ENCODE results near the gene AOPEP. TPM values are rescaled to one million over a fixed set of nuclear protein-coding genes. Genes with fewer than 3 reads are reported as not detected.

The AOPEP gene
- total and polyA plus RNA-seq, 3 donors from 2014 or later: 31.4 to 95.0 (median 80.4) TPM

- no peak overlapping the region for H3K27ac ChIP-seq
- DNase-seq: no peak
These were observed 205.2 kb downstream of the AOPEP start for GRCh38 chr9:94931740-94932139.

DNA sequence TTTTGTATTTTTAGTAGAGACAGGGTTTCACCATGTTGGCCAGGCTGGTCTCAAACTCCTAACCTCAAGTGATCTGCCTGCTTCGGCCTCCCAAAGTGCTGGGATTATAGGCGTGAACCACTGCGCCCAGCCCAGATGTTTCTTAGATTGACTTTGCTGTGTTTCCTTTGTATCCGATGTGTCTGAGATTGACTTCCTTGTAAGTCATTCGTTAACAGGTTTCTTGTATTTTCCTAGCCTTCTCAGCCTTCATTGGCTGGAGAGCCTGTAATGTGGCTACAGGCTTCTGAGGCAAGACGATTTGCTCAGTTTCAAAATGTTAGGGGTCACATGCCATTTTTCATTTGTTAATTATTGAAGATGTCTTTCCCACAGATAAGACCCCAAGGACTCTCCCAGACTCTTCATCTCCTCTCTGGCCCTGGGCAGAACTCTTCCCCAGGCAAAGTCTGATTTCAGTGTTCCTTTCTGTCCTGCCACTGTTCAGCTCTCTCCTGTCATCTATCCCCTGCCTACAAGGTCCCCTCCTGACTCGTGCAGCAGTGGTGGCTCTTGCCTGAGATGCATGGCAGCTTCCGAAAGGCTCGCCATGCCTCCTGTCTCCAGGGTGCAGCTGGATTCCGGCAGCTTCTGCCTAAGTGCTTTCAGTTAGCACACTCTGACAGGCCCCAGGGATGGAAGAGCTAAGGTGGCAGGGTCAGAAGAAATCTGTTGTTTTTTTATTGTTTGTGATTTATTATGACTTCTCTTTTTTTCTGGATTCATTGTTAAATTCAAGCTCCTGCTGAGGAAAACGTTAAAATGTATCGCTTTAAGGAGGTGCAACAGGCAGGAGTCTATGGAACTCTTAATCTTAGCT, 206.4 kb downstream of the AOPEP start:
- intact Hi-C loops (cut with DNase I; ENCODE audit: low total_unique reads): no loop called here
- Histone ChIP-seq H3K36me3 (ENCODE audit: low read depth, missing control alignments) (no peaks in the 10 kb centered on the region), H3K4me3 (no peak overlapping the region), H3K27ac (no peak overlapping the region), H3K9me3 (no peaks in the 10 kb centered on the region), H3K27me3 (no peaks in the 10 kb centered on the region), H3K4me1 (no peaks in the 10 kb centered on the region)
- no peak for DNase-seq
- 77 to 82% methylated on average over 12 of the region's 12 CpGs for WGBS, 2 donors
- TF ChIP-seq, protein P1, sequence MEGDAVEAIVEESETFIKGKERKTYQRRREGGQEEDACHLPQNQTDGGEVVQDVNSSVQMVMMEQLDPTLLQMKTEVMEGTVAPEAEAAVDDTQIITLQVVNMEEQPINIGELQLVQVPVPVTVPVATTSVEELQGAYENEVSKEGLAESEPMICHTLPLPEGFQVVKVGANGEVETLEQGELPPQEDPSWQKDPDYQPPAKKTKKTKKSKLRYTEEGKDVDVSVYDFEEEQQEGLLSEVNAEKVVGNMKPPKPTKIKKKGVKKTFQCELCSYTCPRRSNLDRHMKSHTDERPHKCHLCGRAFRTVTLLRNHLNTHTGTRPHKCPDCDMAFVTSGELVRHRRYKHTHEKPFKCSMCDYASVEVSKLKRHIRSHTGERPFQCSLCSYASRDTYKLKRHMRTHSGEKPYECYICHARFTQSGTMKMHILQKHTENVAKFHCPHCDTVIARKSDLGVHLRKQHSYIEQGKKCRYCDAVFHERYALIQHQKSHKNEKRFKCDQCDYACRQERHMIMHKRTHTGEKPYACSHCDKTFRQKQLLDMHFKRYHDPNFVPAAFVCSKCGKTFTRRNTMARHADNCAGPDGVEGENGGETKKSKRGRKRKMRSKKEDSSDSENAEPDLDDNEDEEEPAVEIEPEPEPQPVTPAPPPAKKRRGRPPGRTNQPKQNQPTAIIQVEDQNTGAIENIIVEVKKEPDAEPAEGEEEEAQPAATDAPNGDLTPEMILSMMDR (IDR thresholded peaks at IDR 0.05): no peak
- no peak for TF ChIP-seq POLR2A (IDR thresholded peaks at IDR 0.05)

More at GRCh38 chr9:94931740-94932139, 205.2 kb downstream of the AOPEP start:
- WGBS, 2 donors: 80 to 88% methylated on average over 5 of the region's 5 CpGs
- Histone ChIP-seq H3K4me3 (no peak overlapping the region), H3K36me3 (ENCODE audit: low read depth, missing control alignments) (no peaks in the 10 kb centered on the region), H3K4me1 (no peaks in the 10 kb centered on the region), H3K27me3 (no peaks in the 10 kb centered on the region), H3K9me3 (no peaks in the 10 kb centered on the region)
- intact Hi-C loops (cut with DNase I; ENCODE audit: low total_unique reads): no loop called here
- TF ChIP-seq, protein P1 (IDR thresholded peaks at IDR 0.05): no peak
- no peak for TF ChIP-seq POLR2A (IDR thresholded peaks at IDR 0.05)

- Histone ChIP-seq H3K36me3 (ENCODE audit: low read depth, missing control alignments) (no peaks in the 10 kb centered on the region), H3K4me1 (no peaks in the 10 kb centered on the region), H3K9me3 (no peaks in the 10 kb centered on the region), H3K27ac (no peak overlapping the region), H3K4me3 (no peak overlapping the region), H3K27me3 (no peaks in the 10 kb centered on the region)
- DNase-seq: no peak
- no peak for TF ChIP-seq POLR2A (IDR thresholded peaks at IDR 0.05)
- TF ChIP-seq, protein P1 (IDR thresholded peaks at IDR 0.05): no peak
- intact Hi-C loops (cut with DNase I; ENCODE audit: low total_unique reads): no loop called here
- WGBS, 2 donors: 76 to 86% methylated on average over 3 of the region's 3 CpGs
These were observed 207.0 kb downstream of the AOPEP start for GRCh38 chr9:94933511-94933828.

DNA sequence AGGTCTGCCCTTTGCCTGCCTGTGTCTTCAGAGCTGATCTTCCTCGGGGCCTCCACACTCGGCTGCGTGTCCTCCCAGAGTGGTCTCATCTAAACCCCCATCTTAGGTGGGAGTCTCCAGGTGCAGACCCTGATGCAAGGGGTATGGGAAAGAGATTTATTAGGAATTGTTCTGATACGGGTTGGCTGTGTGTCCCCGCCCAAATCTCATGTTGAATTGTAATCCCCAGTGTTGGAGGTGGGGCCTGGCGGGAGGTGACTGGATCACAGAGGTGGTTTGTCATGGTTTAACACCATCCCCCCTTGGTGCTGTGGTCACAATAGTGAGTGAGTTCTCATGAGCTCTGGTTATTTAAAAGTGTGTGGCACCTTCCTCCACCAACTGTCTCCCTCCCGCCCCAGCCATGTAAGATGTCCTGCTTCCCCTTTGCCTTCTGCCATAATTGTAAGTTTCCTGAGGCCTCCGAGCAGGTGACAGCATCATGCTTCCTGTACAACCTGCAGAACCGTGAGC, 208.4 kb downstream of the AOPEP start:
- H3K4me1 ChIP-seq: no peaks in the 10 kb centered on the region
- intact Hi-C loops (cut with DNase I; ENCODE audit: low total_unique reads): no loop called here
- H3K36me3 ChIP-seq (ENCODE audit: low read depth, missing control alignments): no peaks in the 10 kb centered on the region
- H3K27me3 ChIP-seq: no peaks in the 10 kb centered on the region
- no peak for DNase-seq
- WGBS, 2 donors: 93 to 97% methylated on average over 9 of the region's 9 CpGs
- no peak overlapping the region for H3K4me3 ChIP-seq
- no peaks in the 10 kb centered on the region for H3K9me3 ChIP-seq
- no peak overlapping the region for H3K27ac ChIP-seq
- TF ChIP-seq POLR2A (IDR thresholded peaks at IDR 0.05): no peak

DNA sequence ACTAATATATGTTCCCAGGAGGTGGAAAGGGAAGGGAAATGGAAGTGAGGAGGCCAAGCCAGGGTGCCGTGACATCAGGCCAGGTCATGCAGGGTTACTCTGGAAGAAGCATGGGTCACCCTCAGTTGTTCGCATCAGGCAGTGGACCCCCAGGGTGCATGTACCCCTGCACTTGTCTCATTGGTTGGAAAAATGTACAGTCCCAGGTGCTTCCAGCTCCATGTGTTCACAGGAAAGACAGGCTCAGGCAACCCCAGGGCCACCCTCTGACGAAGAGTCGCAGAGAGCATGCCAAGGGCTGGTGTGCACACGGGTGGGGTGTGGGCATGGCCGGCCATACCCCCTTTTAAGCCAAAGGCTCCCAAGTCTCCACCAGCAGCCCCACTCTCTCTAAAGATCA, 208.9 kb downstream of the AOPEP start:
- intact Hi-C loops (cut with DNase I; ENCODE audit: low total_unique reads): no loop called here
- Histone ChIP-seq H3K9me3 (no peaks in the 10 kb centered on the region), H3K27me3 (no peaks in the 10 kb centered on the region), H3K4me3 (no peak overlapping the region), H3K36me3 (ENCODE audit: low read depth, missing control alignments) (no peaks in the 10 kb centered on the region), H3K27ac (no peak overlapping the region), H3K4me1 (no peaks in the 10 kb centered on the region)
- no peak for DNase-seq
- no peak for TF ChIP-seq POLR2A (IDR thresholded peaks at IDR 0.05)
- TF ChIP-seq, protein P1 (IDR thresholded peaks at IDR 0.05): no peak
- 92 to 96% methylated on average over 4 to 6 of the region's 6 CpGs for WGBS, 2 donors

Measured in testis (tissue), 3 donors.